Measurements from ENCODE around the gene C3.

DNA sequence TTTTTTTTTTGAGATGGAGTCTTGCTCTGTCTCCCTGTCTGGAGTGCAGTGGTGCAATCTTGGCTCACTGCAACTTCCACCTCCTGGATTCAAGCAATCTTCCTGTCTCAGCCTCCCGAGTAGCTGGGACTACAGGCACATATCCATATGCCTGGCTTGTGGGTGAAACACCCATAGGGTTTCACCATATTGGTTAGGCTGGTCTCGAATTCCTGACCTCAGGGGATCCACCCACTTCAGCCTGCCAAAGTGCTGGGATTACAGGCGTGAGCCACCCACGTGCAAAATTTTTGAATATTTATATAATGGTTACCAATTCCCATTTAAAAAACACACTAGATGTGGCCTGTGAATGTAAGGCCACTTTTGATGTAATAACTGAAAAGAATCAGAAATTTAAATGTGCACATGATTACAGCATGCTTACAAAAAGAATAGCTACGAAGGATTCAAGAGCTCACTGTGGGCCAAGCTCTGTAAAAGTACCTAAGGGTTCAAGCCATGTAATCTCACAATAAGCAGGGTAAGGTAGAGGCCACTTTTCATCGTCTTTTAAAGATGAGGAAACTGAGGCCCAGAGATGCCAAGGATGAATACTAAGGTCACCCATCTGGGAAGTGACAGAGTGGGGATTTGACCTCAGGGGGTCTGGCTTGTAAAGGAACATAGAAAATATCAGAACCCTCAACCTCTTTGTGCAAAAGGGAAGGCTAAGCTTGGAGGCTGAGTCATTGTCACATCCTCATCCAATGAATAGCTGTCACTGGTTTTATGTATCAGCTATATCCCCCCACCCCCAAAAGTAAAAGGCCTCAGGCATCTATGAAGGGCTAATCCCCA, 68.3 kb downstream of the C3 start:
- TF ChIP-seq, protein P1, sequence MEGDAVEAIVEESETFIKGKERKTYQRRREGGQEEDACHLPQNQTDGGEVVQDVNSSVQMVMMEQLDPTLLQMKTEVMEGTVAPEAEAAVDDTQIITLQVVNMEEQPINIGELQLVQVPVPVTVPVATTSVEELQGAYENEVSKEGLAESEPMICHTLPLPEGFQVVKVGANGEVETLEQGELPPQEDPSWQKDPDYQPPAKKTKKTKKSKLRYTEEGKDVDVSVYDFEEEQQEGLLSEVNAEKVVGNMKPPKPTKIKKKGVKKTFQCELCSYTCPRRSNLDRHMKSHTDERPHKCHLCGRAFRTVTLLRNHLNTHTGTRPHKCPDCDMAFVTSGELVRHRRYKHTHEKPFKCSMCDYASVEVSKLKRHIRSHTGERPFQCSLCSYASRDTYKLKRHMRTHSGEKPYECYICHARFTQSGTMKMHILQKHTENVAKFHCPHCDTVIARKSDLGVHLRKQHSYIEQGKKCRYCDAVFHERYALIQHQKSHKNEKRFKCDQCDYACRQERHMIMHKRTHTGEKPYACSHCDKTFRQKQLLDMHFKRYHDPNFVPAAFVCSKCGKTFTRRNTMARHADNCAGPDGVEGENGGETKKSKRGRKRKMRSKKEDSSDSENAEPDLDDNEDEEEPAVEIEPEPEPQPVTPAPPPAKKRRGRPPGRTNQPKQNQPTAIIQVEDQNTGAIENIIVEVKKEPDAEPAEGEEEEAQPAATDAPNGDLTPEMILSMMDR (IDR thresholded peaks at IDR 0.05; ENCODE audit: borderline replicate concordance, extremely low read depth, low read length, poor library complexity, severe bottlenecking): no peak
- TF ChIP-seq EZH2 (IDR thresholded peaks at IDR 0.05; ENCODE audit: borderline replicate concordance, low read depth, low read length, severe bottlenecking): no peak

All from DND-41 (cell line).